ENCODE data around the gene KDM1A.

Gene KDM1A

DNA sequence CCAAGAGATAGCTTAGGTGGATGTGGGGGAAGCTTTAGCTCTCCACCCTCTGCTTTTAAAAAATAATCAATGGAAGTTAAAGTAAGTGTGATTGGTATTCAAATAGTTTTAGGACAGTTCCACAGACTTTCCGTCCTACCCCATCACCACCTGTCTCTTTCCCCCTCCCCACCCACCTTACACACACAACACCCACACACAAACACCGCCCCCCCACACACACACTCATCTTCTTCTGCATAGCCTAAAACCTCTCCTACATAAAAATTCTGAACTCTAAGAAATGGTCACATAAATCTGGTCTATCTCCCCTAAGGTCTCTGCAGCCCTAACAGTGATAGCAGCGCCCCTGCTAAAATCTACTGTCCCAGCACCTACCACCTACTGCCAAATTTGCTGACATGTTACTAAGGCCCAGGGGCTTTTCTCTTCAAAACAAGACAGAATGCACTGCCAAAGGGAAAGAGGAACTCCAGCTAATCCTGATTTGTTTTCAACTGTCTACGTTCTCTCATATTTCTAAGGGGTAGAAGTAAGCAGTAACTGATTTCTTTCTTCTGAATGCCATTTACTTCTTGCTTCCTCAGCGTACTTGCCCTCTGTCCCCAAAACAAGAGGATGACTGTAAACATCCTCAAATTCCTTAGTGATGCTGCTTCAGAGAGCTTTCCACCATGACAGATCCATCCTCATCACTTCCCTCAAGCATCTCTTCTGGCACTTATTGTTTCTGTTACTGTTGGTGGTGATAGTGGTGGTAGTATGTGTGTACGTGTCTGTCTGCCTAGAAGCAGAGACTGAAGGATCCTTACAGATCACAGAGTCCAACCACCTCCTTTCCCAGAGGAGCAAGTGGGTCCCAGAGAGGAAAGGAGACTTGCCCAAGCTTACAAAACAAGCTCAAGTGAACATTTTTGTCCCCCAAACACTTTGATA, 92.6 kb downstream of the KDM1A start:
- TF ChIP-seq, protein P1, sequence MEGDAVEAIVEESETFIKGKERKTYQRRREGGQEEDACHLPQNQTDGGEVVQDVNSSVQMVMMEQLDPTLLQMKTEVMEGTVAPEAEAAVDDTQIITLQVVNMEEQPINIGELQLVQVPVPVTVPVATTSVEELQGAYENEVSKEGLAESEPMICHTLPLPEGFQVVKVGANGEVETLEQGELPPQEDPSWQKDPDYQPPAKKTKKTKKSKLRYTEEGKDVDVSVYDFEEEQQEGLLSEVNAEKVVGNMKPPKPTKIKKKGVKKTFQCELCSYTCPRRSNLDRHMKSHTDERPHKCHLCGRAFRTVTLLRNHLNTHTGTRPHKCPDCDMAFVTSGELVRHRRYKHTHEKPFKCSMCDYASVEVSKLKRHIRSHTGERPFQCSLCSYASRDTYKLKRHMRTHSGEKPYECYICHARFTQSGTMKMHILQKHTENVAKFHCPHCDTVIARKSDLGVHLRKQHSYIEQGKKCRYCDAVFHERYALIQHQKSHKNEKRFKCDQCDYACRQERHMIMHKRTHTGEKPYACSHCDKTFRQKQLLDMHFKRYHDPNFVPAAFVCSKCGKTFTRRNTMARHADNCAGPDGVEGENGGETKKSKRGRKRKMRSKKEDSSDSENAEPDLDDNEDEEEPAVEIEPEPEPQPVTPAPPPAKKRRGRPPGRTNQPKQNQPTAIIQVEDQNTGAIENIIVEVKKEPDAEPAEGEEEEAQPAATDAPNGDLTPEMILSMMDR (IDR thresholded peaks at IDR 0.05; ENCODE audit: insufficient read depth, missing control alignments): no peak
- no peak for FAIRE-seq
- no peak for DNase-seq (ENCODE audit: insufficient read length, low spot score)

DNA sequence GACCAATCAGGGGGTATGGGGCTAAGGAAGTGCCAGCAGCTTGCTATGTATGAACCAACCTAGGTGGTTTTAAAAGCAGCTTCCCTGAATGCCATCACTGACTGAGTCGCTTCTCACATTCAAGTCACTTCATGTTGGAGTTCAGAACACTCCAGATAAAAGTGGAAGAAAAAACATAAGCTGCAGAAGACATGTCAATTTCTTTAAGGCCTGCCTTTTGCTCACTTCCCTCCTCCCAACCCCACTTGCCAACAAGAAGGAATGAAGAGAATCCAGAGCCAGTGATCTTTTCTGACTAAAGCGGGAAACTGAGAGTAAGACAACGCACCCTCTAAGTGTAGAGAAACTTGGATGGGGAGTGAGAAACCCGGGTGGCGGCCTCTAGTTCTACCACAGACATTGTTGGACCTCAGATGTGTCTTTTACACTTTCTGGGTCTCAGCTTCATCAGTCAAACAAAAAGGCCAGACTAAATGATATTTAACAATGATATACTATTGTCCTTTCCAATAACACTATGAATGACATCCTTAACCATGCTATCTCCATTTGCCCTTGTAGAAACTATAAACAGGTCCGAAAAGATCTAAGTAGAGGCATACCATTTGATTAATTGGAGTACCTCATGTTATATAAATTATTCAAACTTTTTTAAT, 95.3 kb downstream of the KDM1A start:
- DNase-seq (ENCODE audit: insufficient read length, low spot score): no peak
- no peak for FAIRE-seq
- TF ChIP-seq, protein P1 (IDR thresholded peaks at IDR 0.05; ENCODE audit: insufficient read depth, missing control alignments): no peak

DNA sequence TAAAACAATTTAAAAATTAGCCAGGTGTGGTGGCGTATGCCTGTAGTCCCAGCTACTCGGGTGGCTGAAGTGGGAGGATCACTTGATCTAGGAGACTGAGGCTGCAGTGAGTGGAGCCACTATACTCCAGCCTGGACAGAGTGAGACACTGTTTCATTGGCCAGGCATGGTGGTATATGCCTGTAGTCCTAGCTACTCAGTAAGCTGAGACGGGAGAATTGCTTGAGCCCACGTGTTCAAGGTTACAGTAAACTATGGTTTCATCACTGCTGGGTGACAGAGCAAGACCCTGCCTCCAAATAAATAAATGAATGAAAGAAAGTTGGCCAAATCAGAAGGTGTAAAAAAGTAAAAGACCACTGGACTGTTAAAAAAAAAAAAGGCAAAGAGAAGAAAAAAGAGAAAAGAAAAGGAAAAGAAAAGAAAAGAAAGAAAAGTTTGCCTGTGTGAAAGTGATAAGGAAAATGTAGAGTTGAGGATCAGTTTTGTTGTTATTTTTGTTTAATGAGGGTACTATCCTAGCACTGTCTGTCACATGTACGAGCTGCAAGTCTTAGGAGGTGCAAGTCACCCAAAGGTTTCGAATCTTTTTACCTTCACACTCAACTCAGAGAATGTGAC, 97.1 kb downstream of the KDM1A start:
- TF ChIP-seq, protein P1 (IDR thresholded peaks at IDR 0.05; ENCODE audit: insufficient read depth, missing control alignments): no peak
- FAIRE-seq (no peak), DNase-seq (ENCODE audit: insufficient read length, low spot score) (no peak)

DNA sequence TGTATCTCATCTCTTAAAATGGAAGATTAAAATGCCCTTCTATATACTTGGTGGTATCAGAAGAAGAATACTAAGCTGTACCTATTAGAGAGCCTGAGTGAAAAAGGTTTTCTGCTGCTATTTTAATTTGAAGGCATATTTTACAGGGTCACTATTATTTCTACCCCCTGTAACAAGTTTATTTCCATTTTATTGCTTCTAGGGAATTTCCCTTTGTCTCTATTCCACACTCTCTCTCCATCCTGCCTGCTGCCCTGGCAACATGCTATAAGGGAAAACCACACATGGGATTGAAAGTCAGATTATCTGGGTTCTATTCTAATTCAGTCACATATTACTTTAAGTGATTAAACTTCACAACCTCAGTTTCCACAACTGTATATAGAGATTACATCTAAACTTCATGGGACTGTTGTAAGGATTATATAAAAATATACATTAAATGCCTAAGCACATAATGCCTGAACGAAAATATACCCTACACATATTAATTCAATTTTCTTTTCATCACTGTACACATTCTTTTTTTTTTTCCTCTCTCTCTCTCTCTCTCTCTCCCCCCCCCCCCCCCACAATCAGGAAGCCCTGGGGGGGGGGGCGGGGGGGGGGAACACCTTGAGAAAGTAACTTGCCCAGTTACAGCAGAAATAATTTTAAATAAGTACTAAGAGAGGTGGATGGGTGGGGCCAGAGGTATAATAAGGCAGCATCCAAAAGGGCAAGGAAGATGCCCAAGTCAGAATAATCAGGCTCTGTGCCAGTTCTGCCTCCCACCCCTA, 97.8 kb downstream of the KDM1A start:
- DNase-seq (ENCODE audit: insufficient read length, low spot score) (no peak), FAIRE-seq (no peak)
- TF ChIP-seq, protein P1 (IDR thresholded peaks at IDR 0.05; ENCODE audit: insufficient read depth, missing control alignments): no peak

DNA sequence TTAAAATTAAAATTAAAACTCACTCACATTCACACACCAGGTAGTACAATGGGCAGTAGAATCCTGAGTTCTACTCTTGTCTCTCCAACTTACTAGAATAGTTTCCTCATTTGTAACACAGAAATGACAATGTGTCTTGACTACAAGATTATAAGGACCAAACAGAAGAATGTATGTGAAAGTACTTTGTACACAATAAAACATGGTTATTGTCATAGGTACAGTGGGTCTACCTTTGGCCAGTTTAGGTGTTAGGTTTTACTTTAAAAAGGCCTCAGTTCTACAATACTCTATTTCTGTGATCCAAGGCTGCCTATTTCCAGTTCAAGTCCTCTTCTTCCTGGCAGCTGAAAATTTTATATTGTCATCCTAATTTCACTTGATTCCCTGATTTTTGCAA, 99.1 kb downstream of the KDM1A start:
- TF ChIP-seq, protein P1 (IDR thresholded peaks at IDR 0.05; ENCODE audit: insufficient read depth, missing control alignments): no peak
- DNase-seq (ENCODE audit: insufficient read length, low spot score) (no peak), FAIRE-seq (no peak)

DNA sequence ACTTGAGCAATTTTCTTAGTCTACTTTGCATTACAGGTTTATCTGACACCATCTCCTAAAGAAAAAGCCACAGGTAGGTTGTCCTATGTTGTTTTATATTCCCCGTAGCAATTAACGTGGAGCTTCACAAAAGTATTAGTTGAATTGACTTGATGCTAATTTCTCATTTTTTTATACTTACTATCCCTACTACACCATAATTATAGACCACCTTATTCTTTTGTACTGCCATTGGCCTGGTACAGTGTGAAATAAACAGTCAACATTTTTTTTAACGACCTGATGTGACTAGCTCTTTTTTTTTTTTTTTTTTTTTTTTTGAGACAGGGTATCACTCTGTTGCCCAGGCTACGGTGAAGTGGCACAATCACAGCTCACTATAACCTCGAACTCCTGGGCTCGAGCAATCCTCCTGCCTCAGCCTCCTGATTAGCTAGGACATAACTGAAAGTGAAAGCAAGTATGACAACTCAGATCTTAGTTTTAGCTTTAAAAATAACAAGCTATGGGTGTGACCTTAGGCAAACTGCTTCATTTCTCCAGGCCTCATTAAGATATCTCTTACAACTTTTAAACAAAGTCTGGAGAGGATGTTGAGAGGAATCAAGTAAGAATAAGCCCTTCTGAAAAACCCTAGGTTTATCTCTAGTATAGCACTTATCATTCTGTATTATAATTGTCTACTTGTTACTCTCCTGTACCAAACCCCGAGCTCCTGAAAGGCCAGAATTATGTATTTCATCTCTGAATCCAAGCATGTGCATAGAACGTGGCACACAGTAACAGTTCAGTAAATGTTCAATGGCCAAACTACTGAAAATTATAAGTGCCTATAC, 99.9 kb downstream of the KDM1A start:
- DNase-seq (ENCODE audit: insufficient read length, low spot score) (no peak), FAIRE-seq (no peak)
- TF ChIP-seq, protein P1 (IDR thresholded peaks at IDR 0.05; ENCODE audit: insufficient read depth, missing control alignments): no peak

All from D721Med (cell line).